NCI-H2081 treated with DMSO at 0.1 percent for 48 hours (cell line): Measurements from ENCODE around the gene SH2D3C.

Experiments
- DNase-seq: peaks from one replicate; lab custom pipeline; 2025; lab: John Stamatoyannopoulos, UW

The SH2D3C gene

GRCh38 chr9:127808347-127809001 is 30.0 kb upstream of the SH2D3C start:
- no peak for DNase-seq

DNA sequence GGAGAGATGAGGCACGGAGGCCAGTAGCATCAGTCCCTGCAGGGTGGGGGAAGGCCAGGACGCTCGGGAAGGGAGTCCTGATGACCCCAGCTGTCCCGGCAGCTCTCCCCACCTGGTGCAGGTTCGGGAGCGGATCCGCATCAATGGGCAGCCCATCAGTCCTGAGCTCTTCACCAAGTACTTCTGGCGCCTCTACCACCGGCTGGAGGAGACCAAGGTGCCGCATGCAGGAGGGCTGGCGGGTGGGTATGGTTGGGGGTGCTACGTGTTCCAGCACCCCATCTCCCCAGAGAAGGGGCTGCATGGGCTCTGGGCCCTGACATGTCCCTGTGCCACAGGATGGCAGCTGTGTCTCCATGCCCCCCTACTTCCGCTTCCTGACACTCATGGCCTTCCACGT is 28.4 kb upstream of the SH2D3C start:
- no peak for DNase-seq

- no peak for DNase-seq
Measured at GRCh38 chr9:127805620-127806019, 27.2 kb upstream of the SH2D3C start.

GRCh38 chr9:127803507-127804352 is 25.3 kb upstream of the SH2D3C start:
- no peak for DNase-seq

DNA sequence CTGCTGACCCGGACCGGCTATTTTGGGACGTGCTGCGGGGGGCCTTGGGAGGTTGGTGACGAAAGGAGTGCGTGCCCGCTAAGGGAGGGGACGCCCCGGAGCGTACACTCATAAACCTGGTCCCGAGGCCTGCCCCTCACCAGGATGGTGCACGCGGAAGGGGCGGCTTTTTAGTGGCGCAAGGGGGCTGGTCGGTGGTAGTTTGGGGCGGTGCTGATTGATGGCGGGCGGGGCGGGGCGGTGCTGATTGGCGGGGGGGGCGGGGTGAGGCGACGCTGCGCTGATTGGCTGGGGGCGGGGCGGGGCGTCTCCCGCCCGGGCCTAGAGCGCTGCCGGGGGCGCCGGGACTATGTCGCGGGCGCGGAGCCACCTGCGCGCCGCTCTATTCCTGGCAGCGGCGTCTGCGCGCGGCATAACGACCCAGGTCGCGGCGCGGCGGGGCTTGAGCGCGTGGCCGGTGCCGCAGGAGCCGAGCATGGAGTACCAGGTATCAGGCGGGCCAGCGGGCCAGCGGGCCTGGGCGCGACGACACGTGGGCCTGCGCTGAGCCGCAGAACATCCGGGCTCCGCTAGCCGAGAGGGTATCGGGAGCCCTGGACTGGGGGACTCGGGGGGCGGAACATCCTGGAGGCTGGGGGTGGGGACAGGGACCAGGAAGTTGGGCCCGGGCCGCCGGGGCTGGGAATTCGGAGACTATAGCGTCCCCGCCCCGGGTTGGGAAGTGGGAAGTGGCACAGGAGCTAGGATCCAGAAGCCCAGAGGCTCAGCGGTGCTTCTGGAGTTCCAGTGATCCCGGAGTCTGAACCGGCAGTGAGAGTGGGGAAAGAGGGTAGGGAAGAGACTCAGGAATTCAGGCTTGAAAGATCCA is 24.3 kb upstream of the SH2D3C start, which contains the start of gene FPGS:
Gene FPGS (plus strand): TSS at position 307 of the 868 bp plus-strand sequence. CDS start 43 bp downstream, at position 350.
- no peak for DNase-seq

DNA sequence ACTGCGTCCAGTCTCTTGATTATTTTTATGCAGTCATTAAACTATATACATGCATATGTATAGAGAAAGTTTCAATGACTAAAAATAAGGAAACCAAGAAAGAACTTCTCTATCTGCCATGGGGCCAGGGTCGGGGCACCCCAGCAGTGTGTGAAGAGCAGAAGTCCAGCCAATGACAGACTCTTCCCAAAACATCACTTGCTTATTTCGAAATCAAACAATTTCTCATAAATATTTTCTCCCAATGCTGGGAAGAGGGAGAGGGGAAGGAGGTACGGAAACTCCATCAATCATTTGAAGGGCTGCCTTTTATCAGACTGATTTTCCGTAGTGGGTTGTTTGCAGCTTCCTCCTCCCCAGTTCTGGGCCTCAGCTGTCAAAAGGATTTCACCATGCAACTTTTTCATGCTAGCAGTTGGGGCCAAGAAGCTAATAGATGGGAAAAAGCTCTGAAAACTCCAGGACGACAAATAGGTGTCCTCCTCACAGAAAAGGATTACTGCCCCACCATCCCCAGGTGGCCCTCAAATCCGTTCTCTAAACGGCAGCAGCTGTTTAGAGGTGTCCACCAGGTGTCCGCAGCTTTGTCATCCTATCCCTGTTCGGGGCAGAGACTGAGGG is 23.6 kb upstream of the SH2D3C start:
- DNase-seq = no peak

DNA sequence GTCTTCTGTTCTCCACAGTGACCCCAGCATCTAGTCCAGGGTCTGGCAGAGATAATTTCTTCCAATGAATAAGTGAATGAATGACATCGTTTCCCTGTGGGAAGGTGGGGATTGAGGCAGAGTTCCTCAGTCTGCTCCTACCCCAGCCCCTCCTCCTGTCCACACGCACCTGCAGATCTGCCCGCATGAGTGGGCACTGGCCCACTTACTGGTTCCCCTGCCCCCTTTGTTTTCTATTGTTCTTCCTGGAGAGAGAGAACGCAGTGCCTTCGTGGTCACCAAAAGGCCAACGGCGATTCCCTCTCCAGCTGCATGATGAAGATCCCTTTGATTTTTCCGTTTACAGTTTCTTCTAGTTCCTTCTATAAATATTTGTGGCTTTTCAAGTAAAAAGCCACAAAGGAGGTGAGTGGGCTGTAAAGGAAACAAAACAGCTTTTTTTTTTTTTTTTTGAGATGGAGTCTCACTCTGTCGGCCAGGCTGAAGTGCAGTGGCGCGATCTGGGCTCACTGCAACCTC is 18.4 kb upstream of the SH2D3C start:
- DNase-seq = no peak

DNA sequence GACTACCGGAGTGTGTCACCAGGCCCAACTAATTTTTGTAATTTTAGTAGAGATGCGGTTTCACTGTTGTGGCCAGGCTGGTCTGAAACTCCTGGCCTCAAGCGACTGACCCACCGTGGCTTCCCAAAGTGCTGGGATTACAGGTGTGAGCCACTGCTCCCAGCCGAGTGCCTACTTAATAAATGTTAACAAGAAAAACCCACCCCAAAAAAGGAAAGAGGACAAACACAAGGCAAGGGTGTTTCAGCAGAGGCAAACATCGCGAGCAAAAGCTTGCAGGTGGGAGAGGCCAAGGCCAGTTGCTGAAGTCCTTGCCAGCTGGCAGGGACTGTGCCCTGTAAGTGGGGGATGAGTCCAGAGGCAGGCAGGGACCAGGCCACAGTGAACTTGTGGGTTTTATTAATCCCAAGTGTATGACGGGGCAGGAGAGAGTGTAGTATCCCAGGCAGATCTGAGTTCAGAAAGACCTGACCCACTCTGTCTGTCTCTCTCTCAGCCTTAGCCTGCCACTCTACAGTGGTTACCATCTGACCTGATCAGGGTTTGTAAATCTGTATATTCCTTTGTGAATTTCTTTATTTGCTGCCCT is 17.9 kb upstream of the SH2D3C start:
- no peak for DNase-seq

- DNase-seq = no peak
Measured at GRCh38 chr9:127794001-127794791, 15.7 kb upstream of the SH2D3C start.

- no peak for DNase-seq
Measured at GRCh38 chr9:127793093-127793708, 14.7 kb upstream of the SH2D3C start.

- no peak for DNase-seq
Measured at GRCh38 chr9:127792417-127793031, 14.1 kb upstream of the SH2D3C start.

- DNase-seq = no peak
Measured at GRCh38 chr9:127791085-127791484, 12.6 kb upstream of the SH2D3C start.

DNA sequence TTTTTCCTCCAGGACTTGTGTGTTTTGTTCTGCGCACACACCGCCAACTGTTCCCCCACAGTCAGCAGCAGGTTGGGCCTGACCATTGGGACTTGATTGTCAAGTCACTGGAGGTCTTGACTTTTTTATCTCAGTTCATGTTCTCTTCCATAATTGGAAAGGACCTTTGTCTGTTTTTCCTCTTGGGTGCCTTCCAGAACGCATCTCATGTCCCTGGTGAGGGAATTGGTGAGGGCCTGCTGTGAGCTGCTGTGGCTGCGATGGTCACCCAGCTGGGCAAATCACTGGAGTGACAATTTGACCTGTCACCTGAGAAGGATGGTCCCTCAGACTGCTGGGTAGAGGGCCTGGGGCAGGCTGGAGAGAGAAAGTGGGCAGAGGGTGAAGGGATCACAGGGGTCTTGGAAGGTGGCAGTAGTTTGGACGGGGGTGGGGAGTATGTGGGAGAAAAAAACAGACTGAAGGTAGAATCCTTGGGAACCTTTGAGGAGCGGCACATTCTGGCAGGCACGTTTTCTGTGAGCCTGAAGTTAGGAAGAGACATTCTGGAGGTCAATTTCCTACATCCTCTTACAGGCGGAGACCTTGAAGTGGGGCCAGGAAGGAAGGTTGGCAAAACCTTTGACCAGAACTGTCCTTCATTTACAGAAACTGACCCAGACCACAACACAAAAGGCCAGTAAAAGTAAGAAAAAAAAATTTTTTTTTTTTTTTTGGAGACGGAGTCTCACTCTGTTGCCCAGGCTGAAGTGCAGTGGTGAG is 11.8 kb upstream of the SH2D3C start:
- no peak for DNase-seq

GRCh38 chr9:127789179-127789578 is 10.7 kb upstream of the SH2D3C start:
- DNase-seq = no peak

DNA sequence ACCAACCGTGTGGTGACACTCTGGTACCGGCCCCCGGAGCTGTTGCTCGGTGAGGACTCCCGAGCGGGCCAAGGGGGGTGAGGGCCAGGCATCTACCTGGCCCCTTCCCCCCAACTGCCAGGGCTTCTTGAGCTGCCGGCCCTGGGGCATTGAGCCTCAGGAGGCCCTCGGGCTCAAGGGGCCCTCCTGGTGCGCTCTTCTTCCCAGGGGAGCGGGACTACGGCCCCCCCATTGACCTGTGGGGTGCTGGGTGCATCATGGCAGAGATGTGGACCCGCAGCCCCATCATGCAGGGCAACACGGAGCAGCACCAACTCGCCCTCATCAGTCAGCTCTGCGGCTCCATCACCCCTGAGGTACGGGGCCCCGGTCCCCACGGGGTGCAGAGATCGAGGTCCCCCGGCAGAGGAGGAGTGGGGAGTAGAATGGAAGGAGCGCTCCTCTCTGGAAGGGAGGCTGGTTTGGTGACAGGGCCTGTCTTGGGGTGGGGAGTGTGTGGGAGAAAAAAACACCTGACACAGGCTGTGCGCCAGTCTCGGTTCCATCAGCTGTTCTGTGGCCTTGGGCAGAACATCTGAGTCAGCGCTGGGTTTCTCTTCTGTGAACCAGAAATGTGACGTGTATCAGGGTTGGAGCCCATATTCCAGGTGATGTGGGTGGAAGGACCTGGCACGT is 10.0 kb upstream of the SH2D3C start:
- no peak for DNase-seq

DNA sequence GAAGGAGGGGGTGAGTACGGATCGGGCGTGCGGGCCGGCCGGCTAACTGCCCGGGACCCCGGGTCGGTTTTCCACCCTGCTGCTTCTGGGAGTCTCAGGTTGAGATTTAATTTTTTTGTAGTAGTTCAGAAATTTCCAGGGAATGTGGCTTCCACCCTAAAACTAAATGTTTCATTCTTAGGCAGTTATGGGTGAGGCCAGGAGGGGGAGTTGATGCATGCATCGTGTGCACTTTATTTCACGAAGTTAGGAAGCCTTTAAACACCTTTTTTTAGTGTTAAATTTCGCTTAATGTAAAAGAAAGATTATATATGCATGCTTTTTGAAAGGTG is 8.3 kb upstream of the SH2D3C start:
- no peak for DNase-seq

DNA sequence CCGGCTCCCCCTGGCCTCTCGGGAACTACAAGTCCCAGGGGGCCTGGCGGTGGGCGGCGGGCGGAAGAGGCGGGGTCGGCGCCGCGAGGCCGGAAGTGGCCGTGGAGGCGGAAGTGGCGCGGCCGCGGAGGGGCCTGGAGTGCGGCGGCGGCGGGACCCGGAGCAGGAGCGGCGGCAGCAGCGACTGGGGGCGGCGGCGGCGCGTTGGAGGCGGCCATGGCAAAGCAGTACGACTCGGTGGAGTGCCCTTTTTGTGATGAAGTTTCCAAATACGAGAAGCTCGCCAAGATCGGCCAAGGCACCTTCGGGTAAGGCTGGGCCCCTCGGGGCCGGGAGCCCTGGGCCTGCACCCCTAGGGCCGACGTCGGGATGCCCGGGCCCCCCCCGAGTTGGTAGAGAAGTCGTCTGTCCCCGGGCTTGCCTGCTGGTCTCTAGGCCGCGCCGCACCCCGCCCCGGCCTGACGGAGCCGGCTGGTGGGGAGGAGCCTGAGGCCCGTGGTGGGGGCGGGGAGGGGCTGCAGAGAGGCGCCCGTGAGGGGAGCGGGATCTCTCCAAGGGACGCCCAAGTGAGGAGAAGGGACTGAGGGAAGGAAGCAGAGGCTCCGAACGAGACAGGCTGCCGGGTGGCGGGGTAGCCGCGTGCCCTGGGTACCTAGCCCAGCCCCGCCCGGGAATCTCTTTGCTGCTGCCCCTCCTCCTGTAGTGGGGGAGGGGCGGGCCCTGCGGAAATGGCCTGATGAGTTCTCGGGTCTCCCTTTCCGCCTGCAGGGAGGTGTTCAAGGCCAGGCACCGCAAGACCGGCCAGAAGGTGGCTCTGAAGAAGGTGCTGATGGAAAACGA is 7.7 kb upstream of the SH2D3C start, which contains the start of gene CDK9:
Gene CDK9 (plus strand): TSS at position 102 of the 840 bp plus-strand sequence. CDS start 115 bp downstream, at position 217.
- peak; percentile 42 for DNase-seq
